SH-SY5Y (cell line): ENCODE measurements around the gene SLC35A3.

Experiments used
- GATA2 ChIP-seq: IDR thresholded peaks from 2 replicates; pipeline ENCODE4 v1.6.1; 2011; ENCODE audit warnings: mild to moderate bottlenecking, low read depth, low read length
- GATA3 ChIP-seq: IDR thresholded peaks from 2 replicates; pipeline ENCODE4 v1.6.1; 2011; ENCODE audit warnings: low read depth, mild to moderate bottlenecking, low read length, moderate library complexity

GRCh38 chr1:99992760-99993467 is 23.1 kb downstream of the SLC35A3 start:
- TF ChIP-seq GATA3 (no peak), GATA2 (no peak)
